HG02943 (cell line): Measurements from ENCODE around the gene PPTC7.
"Not testable (repeated sequence)": the region's sequence is repeated elsewhere in the genome, so short reads cannot be mapped to it uniquely, and the experiment has no call there.

ENCODE experiments used
- ATAC-seq: cut with Tn5 transposase; IDR thresholded peaks from one replicate; pipeline ENCODE4 v1.9.1; 2021; ENCODE audit warnings: mild to moderate bottlenecking, low read depth, moderate library complexity; ENCODE audit not compliant: unreplicated experiment

Gene PPTC7

GRCh38 chr12:110537605-110538409 lies 45.3 kb downstream of the PPTC7 start:
- no peak for ATAC-seq

- ATAC-seq, result no peak
These were observed 46.1 kb downstream of the PPTC7 start for GRCh38 chr12:110536834-110537604.

GRCh38 chr12:110534811-110535210 lies 48.3 kb downstream of the PPTC7 start:
- no peak for ATAC-seq

- no peak for ATAC-seq
These were observed 49.5 kb downstream of the PPTC7 start for GRCh38 chr12:110533607-110534006.

- ATAC-seq, result no peak
These were observed 50.5 kb downstream of the PPTC7 start for GRCh38 chr12:110532644-110533043.

- peak; percentile 80 for ATAC-seq
These were observed 51.3 kb downstream of the PPTC7 start for GRCh38 chr12:110531741-110532333.

GRCh38 chr12:110530511-110530910 lies 52.6 kb downstream of the PPTC7 start:
- no peak for ATAC-seq

GRCh38 chr12:110528277-110528839 lies 54.8 kb downstream of the PPTC7 start:
- ATAC-seq, result no peak

- ATAC-seq, result not testable (repeated sequence)
These were observed 62.0 kb downstream of the PPTC7 start for GRCh38 chr12:110520876-110521712.

- not testable (repeated sequence) for ATAC-seq
These were observed 65.1 kb downstream of the PPTC7 start for GRCh38 chr12:110518014-110518413.

- ATAC-seq, result no peak
These were observed 66.1 kb downstream of the PPTC7 start for GRCh38 chr12:110516995-110517394.

- no peak for ATAC-seq
These were observed 68.8 kb downstream of the PPTC7 start for GRCh38 chr12:110514363-110514762.

- no peak for ATAC-seq
These were observed 69.3 kb downstream of the PPTC7 start for GRCh38 chr12:110513842-110514241.

GRCh38 chr12:110508071-110508586 lies 75.0 kb downstream of the PPTC7 start:
- ATAC-seq, result no peak

- ATAC-seq, result no peak
These were observed 77.8 kb downstream of the PPTC7 start for GRCh38 chr12:110505332-110505731.

- no peak for ATAC-seq
These were observed 79.7 kb downstream of the PPTC7 start for GRCh38 chr12:110503432-110503831.

GRCh38 chr12:110501752-110502738 lies 81.1 kb downstream of the PPTC7 start, which contains the start of the genes RAD9B and VPS29:
Gene RAD9B (plus strand): TSS chr12:110502331. CDS start chr12:110502338, 7 bp downstream.
Gene VPS29 (minus strand): TSS chr12:110502111. CDS start chr12:110502051, 60 bp downstream.
- peak; percentile 89 for ATAC-seq

GRCh38 chr12:110501399-110501751 lies 81.7 kb downstream of the PPTC7 start:
- ATAC-seq, result peak; percentile 21
